Activated CD8-positive, alpha-beta memory T cell treated with anti-CD3 and anti-CD28 coated beads for 1 hour (primary cell): ENCODE measurements around the gene TICAM1.
"Not testable (repeated sequence)": the region's sequence is repeated elsewhere in the genome, so short reads cannot be mapped to it uniquely, and the experiment has no call there.

Source experiments
- DNase-seq, 2 donors: peaks; one replicate each; pipeline ENCODE4 v3.0.0-alpha.2; 2020; ENCODE audit warnings: low read depth in 1 of 2; ENCODE audit errors: extremely low read depth in 1 of 2

Gene TICAM1

DNA sequence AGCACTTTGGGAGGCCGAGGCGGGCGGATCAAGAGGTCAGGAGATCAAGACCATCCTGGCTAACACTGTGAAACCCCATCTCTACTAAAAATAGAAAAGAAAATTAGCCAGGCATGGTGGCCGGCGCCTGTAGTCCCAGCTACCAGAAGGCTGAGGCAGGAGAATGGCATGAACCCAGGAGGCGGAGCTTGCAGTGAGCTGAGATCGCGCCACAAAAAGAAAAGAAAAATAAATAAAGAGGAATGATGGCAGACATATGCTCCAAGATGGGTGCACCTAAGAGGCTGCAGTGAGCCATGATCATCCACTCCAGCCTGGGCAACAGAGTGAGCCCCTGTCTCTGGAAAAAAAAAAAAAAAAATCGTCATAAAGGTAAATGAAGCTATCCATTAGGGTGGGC, 14.5 kb upstream of the TICAM1 start:
- DNase-seq: not testable (repeated sequence)

DNA sequence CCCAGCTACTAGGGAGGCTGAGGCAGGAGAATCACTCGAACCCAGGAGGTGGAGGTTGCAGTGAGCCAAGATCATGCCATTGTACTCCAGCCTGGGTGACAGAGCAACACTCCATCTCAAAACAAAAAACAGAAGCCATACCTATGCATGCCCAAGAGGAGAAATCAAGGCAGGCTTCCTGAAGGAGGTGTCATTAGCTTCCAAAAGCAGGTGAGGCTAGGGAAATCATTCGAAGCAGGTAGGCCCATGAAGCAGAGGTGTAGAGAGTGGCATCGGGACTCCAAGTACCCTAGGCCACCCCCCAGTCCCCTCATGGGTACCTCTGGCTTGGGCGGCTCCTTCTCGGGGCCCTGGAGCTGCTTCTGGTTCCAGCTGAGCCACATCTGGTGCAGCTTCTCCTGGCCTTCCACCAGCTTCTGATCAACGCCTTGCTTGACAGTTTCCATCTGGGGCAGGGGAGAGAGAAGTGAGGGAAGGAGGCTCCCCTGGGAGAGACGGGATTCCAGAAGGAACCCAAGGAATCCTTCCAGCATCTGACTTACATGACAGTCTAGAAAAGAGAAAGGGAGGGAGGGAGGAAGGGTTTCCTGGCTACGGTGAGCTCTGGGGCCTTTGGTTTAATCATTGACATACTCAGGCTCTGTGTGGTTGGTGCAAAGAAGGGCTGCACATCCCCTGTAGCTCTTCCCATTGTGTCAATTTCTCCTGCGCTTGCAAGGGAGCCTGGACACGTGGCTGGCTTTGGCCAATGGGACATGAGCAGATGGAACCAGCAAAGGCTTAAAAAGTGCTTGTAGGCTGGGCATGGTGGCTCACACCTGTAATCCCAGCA, 13.1 kb upstream of the TICAM1 start:
- no peak for DNase-seq

DNA sequence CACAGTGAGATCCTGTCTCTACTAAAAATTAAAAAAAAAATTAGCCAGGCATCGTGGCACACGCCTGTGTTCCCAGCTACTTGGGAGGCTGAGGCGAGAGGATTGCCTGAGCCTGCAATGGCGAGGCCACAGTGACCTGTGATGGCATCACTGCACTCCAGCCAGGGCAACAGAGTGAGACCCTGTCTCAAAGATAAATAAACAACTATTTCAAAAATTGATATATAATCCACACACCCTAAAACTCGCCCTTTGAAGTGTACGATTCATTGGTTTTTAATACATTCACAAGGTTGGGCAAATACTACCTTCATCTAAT, 12.1 kb upstream of the TICAM1 start:
- no peak for DNase-seq

DNA sequence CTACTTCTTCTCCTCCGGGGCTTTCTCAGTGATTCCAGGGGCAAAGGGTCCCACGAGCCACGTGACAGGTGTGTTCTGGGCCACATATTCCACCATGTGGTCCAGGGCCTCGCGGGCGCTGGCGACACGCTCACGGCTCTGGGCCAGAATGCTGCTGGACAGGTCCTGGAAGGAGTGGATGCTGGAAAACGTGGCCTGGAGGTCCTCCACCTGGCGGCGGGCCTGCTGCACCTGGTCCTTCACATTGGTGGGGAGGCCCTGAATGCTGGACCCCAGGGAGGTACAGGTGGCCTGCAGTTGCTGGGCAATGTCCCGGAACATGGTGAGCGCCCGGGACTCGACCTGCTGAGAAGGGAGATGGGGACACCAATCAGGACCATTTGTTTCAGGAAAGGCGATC, 7.7 kb upstream of the TICAM1 start:
- DNase-seq: no peak

DNA sequence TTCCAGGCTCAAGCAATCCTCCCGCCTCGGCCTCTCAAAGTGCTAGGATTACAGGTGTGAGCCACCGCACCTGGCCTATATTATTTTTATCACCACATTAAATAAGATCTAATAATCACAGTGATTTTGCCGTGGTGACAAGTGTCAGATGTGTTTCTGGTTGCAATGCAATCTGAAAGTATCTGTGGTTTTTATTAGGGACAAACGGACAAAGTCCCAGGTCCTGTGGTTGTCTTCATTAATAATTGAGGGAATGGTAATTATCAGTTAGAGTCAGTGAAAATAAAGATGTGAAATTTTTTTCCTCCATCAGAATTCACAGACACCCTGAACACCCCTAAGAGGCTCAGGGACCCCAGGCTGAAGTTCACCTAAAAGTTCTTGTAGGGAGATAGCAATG, 1.3 kb upstream of the TICAM1 start:
- no peak for DNase-seq

DNA sequence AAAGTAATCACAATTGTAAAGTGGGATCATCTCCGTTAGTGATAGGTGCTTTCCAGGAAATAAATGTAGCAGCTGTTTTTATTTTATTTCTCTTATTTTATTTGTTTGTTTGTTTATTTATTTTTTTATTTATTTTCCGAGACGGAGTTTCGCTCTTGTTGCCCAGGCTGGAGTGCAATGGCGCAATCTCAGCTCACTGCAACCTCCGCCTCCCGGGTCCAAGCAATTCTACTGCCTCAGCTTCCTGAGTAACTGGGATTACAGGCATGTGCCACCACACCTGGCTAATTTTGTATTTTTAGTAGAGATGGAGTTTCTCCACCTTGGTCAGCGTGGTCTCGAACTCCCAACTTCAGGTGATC, 448 bp upstream of the TICAM1 start:
- not testable (repeated sequence) for DNase-seq

DNA sequence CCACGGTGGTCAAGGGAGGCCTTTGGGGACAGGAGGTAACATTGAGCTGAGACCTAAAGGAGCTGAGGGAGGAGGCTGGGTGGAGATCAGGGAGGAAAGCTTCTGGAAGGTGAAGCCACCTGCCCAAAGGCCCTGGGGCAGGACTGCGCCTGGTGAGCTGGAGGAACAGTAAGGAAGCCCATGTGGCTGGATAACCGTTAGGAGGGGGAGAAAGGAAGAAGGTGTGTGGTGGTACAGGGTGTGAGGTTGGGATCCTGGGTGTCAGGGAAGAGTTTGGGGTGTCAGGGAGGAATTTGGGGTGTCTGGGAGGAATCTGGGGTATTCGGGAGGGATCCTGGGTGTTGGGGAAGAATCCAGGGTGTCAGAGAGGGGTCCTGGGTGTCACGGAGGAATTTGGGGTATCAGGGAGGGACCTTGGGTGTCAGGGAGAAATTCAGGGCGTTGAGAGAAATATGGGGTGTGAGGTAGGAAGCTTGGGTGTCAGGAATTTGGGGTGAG, 695 bp downstream of the TICAM1 start:
- DNase-seq: no peak

DNA sequence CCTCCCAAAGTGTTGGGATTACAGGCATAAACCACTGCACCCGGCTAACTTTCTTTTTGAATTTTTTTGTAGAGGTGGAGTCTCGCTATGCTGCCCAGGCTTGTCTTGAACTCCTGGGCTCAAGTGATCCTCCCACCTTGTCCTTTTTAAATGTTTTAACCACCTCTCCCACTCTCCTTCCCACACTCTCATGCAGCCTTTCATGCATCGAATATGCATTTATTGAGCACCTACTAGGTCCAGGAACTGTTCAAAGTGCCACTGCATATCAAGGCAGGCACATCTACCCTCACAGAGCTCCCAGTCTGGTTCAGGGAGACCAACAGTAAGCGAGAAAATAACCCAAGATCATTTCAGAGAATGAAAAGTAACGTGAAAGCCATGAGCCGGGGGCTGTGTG, 1.2 kb downstream of the TICAM1 start:
- DNase-seq: no peak

DNA sequence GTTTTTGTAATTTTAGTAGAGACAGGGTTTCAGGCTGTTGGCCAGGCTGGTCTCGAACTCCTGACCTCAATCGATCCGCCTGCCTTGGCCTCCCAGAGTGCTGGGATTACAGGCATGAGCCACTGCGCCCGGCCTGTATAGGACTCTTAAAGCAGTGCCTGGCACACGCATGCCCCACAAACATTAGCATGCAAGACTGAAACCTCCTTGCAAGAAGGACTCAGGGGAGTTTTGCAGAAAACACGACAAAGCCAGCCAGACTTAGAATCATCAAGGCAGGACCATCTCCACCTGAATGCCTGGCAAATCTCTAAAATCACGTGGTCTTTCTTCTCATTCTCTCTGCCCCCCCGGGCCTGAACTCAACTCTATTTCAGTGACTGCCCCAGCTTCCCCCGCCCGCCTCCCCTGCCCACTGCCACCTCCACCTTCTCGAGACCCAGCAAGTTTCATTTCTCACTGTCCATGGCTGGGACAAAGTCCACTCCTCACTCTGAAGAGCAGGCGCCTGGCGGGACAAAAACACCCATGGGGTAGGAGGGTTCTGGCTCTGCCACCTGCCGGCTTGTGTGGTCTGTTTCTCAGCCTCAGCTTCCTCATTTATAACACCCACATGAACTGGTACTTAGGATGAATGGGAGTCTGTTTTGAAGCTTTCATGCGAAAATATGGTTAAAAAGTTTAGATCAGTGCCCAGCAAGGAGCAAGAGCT, 2.4 kb downstream of the TICAM1 start:
- no peak for DNase-seq

DNA sequence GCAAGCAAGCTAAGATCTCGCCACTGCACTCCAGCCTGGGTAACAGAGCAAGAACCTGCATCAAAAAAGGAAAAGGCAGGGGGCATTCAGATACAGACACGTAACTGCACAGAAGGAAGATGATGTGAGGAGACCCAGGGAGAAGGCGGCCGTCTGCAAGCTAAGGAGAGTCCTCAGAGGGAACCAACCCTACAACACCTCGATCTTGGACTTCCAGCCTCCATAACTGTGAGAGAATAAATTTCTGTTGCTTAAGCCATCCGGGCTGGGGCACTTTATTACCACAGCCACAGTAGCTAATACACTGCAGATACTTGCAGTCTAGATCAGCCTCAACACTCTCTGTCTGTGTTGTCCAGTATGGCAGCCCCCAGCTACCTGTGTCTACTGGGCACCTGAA, 7.9 kb downstream of the TICAM1 start:
- no peak for DNase-seq

DNA sequence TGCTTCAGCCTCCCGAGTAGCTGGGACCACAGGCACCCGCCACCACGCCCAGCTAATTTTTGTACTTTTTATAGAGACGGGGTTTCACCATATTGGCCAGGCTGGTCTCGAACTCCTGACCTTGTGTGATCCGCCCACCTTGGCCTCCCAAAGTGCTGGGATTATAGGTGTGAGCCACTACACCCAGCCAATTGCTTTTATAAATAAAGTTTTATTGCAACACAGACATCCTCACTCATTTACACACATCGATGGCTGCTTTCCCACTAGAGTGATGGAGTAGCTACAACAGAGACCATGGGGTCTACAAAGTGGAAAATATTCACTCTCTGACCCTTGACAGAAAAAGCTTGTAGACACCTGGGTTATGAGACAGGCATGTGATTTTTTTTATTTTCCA, 9.2 kb downstream of the TICAM1 start:
- DNase-seq: not testable (repeated sequence)

DNA sequence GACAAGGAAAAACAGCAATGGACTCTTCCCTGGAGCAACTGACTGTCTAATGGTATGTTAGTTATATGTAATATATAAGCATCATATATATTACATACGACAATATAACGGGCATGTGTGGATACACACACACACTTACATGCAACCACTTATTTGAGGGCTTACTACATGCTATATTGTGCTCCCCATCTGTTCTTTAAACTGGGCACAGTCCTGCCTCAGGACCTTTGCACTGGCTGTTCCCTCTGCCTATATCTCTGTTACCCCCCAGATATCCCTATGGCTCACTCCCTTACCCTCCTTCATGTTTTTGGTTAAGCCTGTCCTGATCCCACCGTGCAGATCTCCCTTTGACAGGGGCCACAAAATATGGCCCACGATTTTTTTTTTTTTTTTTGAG, 10.2 kb downstream of the TICAM1 start:
- no peak for DNase-seq

DNA sequence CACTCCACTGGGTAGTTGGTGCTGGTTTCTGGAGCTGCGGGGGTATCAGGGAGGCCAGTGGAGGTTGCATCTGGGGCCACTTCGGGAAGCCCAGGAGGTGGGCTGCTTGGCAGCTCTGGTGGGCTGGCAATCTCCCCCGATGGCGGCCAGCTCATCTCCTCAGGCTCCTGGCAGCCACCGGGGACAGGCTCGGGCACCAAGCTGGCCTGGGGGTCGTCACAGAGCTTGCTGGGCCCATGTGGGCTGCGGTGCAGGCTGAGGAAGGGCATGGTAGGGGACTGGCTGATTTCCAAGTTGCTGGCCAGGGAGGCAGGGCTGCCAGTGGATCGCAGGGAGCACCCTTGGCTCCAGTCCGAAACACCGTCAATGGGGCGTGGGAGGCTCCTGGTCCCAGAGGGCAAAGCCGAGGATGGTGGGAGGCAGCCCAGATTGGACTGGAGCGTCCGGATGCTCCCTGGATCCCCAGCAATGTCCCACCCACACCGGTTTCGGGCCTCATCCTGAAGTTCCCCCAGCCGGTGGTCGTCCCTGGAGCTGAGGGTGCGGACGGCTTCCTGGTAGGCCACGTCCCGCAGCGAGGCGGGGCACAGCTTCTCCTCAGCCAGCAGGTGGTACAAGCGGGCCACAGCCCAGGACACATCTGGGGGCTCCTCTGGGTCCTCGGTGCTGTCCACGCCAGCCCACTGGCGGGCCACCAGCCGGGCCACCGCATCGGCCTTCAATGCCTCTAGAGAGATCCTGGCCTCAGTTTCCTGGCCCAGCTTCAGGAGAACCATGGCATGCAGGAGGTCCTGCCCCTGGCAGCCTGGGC, 13.8 kb downstream of the TICAM1 start:
- no peak for DNase-seq

DNA sequence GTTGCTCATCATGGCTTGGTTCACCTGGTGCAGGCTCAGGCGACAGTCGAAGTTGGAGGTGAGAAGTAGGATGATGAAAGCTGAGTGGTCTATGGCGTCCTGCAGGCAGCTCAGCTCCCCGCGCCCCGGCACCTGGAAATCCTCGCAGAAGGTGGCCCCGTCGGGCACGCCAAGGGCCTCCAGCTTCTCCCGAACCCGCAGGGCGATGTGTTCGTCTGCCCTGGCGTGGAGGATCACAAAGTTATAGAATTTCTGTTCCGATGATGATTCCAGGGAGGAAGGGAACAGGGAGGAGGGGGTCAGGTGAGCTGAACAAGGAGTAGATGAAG, 14.6 kb downstream of the TICAM1 start:
- no peak for DNase-seq

DNA sequence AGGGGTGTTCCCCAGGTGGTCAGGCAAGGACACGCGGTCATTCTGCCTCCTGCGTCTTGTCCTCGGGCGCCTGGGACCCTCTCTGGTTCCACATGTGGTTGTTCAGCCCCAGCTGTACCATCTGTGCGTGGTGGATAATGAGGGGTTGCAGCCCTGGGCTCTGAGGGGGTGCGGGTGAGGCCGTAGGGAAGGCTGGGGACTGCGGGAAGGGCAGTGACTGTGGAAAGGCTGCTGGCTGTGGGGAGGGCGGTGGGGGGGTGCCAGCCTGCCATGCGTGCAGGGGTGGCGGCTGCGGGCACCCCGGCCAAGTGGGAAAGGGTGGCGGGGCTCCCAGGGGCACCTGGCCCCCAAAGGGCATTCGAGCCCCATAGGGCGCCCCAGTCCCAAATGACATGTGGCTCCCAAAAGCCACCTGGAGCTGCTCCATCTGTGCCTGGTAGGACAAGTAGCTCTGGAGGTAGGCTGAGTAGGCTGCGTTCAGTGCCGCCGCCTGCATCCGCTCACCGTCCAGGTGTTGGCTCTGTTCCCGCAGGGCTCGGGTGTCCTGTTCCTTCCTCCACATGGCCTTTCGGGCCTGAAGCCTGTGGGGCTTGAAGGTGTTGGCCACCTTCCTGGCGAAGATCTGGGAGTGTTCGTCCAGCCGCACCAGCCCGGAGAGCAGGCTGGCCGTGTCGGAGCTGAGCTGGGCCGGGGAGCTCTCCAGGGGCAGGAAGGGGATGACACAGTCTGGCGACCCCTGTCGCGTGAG, 15.1 kb downstream of the TICAM1 start:
- no peak for DNase-seq

DNA sequence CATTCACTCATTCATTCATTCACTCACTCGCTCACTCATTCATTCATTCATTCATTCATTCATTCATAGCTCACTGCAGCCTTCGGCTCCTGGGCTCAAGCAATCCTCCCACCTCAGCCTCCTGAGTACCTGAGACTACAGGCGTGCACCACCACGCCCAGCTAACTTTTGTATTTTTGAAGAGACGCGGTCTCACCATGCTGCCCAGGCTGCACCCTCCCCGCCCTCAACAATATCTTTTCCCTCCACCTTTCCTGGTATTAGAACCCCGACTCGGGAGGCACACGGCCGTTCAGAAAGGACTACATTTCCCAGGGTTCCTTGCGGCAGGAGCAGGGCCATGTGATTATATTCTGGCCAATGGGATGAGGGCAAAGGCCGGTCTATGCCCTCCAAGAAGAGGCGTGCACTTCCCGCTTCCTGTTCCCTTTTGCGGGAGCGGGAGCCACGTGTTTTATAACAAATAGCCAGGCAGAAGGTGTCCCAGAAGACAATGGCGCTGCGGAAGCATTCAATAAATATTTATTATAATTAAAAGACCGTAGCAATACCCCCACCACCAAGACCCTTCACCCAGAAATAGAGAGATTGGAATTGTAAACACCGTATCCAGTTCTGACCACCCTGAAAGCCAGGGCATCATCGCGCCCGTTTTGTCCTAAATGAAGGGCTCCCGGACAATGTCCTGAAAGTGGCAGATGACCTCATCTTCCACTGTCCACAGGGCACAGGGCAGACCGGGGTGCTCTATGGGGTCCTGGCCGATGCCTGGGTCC, 15.9 kb downstream of the TICAM1 start:
- peak; percentile 36 to 45 for DNase-seq

DNA sequence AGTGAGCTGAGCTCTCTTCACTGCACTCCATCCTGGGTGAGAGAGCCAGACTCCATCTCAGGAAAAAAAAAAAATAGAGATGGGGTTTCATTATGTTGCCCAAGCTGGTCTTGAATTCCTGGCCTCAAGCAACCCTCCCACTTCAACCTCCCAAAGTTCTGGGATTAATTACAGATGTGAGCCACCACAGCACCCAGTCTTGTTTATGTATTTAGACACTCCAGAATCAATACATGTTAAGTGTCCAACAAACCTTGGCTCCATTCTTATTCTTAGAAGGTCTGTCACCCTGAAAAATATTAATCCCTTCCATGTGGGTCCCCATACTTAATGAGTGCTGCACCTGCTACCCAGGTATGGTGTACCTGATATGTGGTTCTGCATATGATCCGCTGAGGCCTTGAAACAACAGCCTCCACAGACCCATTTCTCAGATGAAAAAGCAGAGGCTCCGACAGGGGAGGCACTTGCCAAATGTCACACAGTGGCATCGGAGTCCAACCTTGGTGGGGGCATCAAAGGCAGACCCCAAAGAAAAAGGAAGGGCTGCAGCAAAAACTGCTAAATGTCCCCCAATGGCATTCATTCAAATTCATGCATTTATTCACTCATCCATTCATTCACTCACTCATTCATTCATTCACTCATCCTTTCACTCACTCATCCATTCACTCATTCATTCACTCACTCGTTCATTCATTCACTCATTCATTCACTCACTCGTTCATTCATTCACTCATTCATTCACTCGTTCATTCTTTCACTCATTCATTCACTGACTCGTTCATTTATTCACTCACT, 16.7 kb downstream of the TICAM1 start:
- DNase-seq: no peak

DNA sequence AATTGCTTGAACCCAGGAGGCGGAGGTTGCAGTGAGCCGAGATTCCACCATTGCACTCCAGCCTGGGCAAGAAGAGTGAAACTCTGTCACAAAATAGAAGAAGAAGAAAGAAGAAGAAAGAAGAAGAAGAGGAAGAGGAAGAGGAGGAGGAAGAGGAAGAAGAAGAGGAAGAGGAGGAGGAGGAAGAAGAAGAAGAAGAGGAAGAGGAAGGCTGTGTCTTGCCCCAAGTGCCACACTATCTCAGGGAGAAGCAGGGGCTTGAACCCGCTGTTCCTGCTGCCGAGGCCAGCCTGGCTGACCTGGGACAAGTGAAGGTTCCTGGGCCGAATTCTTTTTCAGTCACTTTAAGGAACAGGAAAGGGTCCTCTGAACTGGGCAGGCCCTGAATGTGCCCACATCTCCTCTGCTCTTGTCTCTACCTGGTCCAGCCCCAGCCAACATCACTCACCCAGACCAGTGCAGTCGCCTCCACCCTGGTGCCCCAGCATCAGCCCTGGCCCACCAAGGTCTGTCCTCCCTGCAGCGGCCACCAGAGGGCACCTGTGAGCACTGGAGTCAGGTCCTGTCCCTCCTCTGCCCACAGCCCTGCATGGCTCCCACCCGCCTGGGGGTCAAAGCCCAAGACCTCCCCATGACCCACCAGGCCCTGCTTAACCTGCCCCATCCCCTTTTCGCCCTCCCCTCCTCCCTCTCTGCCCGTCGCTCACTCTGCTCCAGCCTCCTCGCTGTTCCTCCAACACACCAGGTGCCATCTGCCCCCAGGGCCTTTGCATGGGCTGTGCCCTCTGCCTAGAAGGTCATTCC, 20.0 kb downstream of the TICAM1 start:
- DNase-seq: peak; percentile 78 to 87

DNA sequence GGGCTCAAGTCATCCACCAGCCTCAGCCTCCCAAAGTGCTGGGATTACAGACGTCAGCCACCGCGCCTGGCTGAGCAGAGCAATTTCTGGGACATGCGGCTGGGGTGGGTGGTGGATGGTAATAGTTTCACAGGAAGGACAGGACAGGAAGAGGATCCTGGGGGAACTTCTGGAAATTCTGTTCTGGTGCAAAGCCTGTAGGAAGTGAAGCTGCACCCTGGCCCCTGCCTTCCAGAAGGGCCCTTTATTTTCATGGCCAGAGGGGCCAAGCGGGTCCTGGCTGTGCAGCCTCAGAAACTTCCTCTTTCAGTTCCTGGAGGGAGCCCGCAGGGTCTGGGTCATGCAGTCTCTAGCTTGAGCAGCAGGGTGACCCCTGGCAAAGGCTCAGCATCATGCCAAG, 24.3 kb downstream of the TICAM1 start:
- no peak for DNase-seq
